ENCODE data around the gene FTCD.
"Not testable (repeated sequence)": the region's sequence is repeated elsewhere in the genome, so short reads cannot be mapped to it uniquely, and the experiment has no call there.

FTCD gene

GRCh38 chr21:46188226-46189212 lies 33.1 kb upstream of the FTCD start:
- DNase-seq (ENCODE audit: low read depth): peak; percentile 33

GRCh38 chr21:46187814-46188213 lies 32.4 kb upstream of the FTCD start:
- DNase-seq (ENCODE audit: low read depth): no peak

GRCh38 chr21:46187261-46187660 lies 31.9 kb upstream of the FTCD start:
- DNase-seq (ENCODE audit: low read depth): no peak

- no peak for DNase-seq (ENCODE audit: low read depth)
Observed at GRCh38 chr21:46185716-46186115, 30.3 kb upstream of the FTCD start.

GRCh38 chr21:46184625-46185555 lies 29.5 kb upstream of the FTCD start:
- peak; percentile 80 for DNase-seq (ENCODE audit: low read depth)

- peak; percentile 73 for DNase-seq (ENCODE audit: low read depth)
Observed at GRCh38 chr21:46183910-46184624, 28.7 kb upstream of the FTCD start, which contains the start of gene SPATC1L. TSS of gene SPATC1L (minus strand) at chr21:46184459. CDS start at chr21:46182816, 1,643 bp downstream.

GRCh38 chr21:46183337-46183909 lies 28.0 kb upstream of the FTCD start:
- peak; percentile 22 for DNase-seq (ENCODE audit: low read depth)

- no peak for DNase-seq (ENCODE audit: low read depth)
Observed at GRCh38 chr21:46182548-46183336, 27.4 kb upstream of the FTCD start.

- DNase-seq (ENCODE audit: low read depth): no peak
Observed at GRCh38 chr21:46181953-46182547, 26.7 kb upstream of the FTCD start.

GRCh38 chr21:46181436-46181835 lies 26.1 kb upstream of the FTCD start:
- no peak for DNase-seq (ENCODE audit: low read depth)

GRCh38 chr21:46180778-46181391 lies 25.5 kb upstream of the FTCD start:
- no peak for DNase-seq (ENCODE audit: low read depth)

- no peak for DNase-seq (ENCODE audit: low read depth)
Observed at GRCh38 chr21:46180079-46180722, 24.8 kb upstream of the FTCD start.

GRCh38 chr21:46179708-46180078 lies 24.3 kb upstream of the FTCD start:
- no peak for DNase-seq (ENCODE audit: low read depth)

GRCh38 chr21:46178961-46179360 lies 23.6 kb upstream of the FTCD start:
- no peak for DNase-seq (ENCODE audit: low read depth)

GRCh38 chr21:46176443-46177129 lies 21.2 kb upstream of the FTCD start:
- not testable (repeated sequence) for DNase-seq (ENCODE audit: low read depth)

GRCh38 chr21:46173573-46173972 lies 18.2 kb upstream of the FTCD start:
- no peak for DNase-seq (ENCODE audit: low read depth)

GRCh38 chr21:46172863-46173528 lies 17.6 kb upstream of the FTCD start:
- no peak for DNase-seq (ENCODE audit: low read depth)
